Measurements from ENCODE around the gene PPP1R14D. TPM values are rescaled to one million over a fixed set of nuclear protein-coding genes. Genes with fewer than 3 reads are reported as not detected.

Gene PPP1R14D
- total RNA-seq, 1 donor from 2014 or later = not detected

GRCh38 chr15:40776537-40777141 is 51.9 kb downstream of the PPP1R14D start:
- H3K4me3 Mint-ChIP-seq = no peak overlapping the region
- H3K9me3 Mint-ChIP-seq = no peaks in the 10 kb centered on the region
- no peaks in the 10 kb centered on the region for H3K36me3 Mint-ChIP-seq (ENCODE audit: low read depth)
- DNase-seq (ENCODE audit: low read depth, low spot score) = no peak
- no peaks in the 10 kb centered on the region for H3K4me1 Mint-ChIP-seq
- TF ChIP-seq, protein P1, sequence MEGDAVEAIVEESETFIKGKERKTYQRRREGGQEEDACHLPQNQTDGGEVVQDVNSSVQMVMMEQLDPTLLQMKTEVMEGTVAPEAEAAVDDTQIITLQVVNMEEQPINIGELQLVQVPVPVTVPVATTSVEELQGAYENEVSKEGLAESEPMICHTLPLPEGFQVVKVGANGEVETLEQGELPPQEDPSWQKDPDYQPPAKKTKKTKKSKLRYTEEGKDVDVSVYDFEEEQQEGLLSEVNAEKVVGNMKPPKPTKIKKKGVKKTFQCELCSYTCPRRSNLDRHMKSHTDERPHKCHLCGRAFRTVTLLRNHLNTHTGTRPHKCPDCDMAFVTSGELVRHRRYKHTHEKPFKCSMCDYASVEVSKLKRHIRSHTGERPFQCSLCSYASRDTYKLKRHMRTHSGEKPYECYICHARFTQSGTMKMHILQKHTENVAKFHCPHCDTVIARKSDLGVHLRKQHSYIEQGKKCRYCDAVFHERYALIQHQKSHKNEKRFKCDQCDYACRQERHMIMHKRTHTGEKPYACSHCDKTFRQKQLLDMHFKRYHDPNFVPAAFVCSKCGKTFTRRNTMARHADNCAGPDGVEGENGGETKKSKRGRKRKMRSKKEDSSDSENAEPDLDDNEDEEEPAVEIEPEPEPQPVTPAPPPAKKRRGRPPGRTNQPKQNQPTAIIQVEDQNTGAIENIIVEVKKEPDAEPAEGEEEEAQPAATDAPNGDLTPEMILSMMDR (conservative IDR thresholded peaks at IDR 0.05) = no peak
- no peaks in the 10 kb centered on the region for H3K27me3 Mint-ChIP-seq (ENCODE audit: low read depth)
- peak overlapping the region; percentile 84 for H3K27ac Mint-ChIP-seq (ENCODE audit: unreplicated experiment)

GRCh38 chr15:40775740-40776536 is 52.6 kb downstream of the PPP1R14D start:
- H3K4me3 Mint-ChIP-seq = no peak overlapping the region
- H3K36me3 Mint-ChIP-seq (ENCODE audit: low read depth) = no peaks in the 10 kb centered on the region
- no peak for DNase-seq (ENCODE audit: low read depth, low spot score)
- H3K9me3 Mint-ChIP-seq = no peaks in the 10 kb centered on the region
- no peak overlapping the region for H3K27ac Mint-ChIP-seq (ENCODE audit: unreplicated experiment)
- H3K27me3 Mint-ChIP-seq (ENCODE audit: low read depth) = no peaks in the 10 kb centered on the region
- H3K4me1 Mint-ChIP-seq = no peaks in the 10 kb centered on the region
- TF ChIP-seq, protein P1 (conservative IDR thresholded peaks at IDR 0.05) = no peak

DNA sequence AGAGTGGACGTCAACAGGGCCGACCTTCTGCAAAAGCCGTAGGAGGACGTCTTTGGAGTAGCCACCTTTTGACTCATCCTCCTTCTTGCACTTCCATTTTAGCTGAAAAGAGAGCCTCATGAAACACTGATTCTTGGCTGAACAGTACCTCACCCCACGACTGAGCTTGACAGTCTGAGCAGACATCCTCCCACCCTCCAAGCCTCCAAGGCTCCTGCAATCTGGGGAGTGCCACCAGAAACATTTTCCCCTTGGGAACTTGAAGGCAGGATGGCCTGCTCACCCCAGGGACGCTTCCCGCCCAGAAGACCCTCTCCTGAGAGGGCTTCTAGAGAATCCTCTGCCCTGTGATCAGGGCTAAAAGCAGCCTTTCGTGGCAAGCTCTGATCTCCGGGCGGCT is 53.5 kb downstream of the PPP1R14D start:
- Mint-ChIP-seq H3K9me3 (no peaks in the 10 kb centered on the region), H3K36me3 (ENCODE audit: low read depth) (no peaks in the 10 kb centered on the region), H3K27me3 (ENCODE audit: low read depth) (no peaks in the 10 kb centered on the region), H3K27ac (ENCODE audit: unreplicated experiment) (no peak overlapping the region), H3K4me3 (no peak overlapping the region), H3K4me1 (no peaks in the 10 kb centered on the region)
- no peak for DNase-seq (ENCODE audit: low read depth, low spot score)
- TF ChIP-seq, protein P1 (conservative IDR thresholded peaks at IDR 0.05) = no peak

- DNase-seq (ENCODE audit: low read depth, low spot score) = no peak
- TF ChIP-seq, protein P1 (conservative IDR thresholded peaks at IDR 0.05) = no peak
- Mint-ChIP-seq H3K27me3 (ENCODE audit: low read depth) (no peaks in the 10 kb centered on the region), H3K9me3 (no peaks in the 10 kb centered on the region), H3K36me3 (ENCODE audit: low read depth) (no peaks in the 10 kb centered on the region), H3K27ac (ENCODE audit: unreplicated experiment) (no peak overlapping the region), H3K4me1 (no peaks in the 10 kb centered on the region), H3K4me3 (no peak overlapping the region)
Observed at GRCh38 chr15:40773902-40774301, 54.6 kb downstream of the PPP1R14D start.

- TF ChIP-seq, protein P1 (conservative IDR thresholded peaks at IDR 0.05) = no peak
- Mint-ChIP-seq H3K36me3 (ENCODE audit: low read depth) (no peaks in the 10 kb centered on the region), H3K27me3 (ENCODE audit: low read depth) (no peaks in the 10 kb centered on the region), H3K27ac (ENCODE audit: unreplicated experiment) (no peak overlapping the region), H3K4me1 (no peaks in the 10 kb centered on the region), H3K4me3 (no peak overlapping the region), H3K9me3 (no peaks in the 10 kb centered on the region)
- DNase-seq (ENCODE audit: low read depth, low spot score) = no peak
Observed at GRCh38 chr15:40773496-40773895, 55.0 kb downstream of the PPP1R14D start.

Data from neural crest cell (in vitro differentiated cells).